HCT116 (cell line): Measurements from ENCODE around the gene CHERP. TPM values are rescaled to one million over a fixed set of nuclear protein-coding genes. Genes with fewer than 3 reads are reported as not detected.

Source experiments
- ATAC-seq: fragments of 200-7000 bp; cut with Tn5 transposase; 2 replicates; pipeline ENCODE4 v1.9.1; 2020; ENCODE audit warnings: mild to moderate bottlenecking, moderate library complexity
- BruUV-seq: library from RNA; stranded (reverse); fragments of 400-500 nt; replicated peaks from 2 replicates; lab custom pipeline; 2021; lab: Mats Ljungman, UMichigan
- CTCF ChIA-PET: fragments of 300-600 bp; sonication (Branson Sonifier 250); formaldehyde crosslinking; loops from one replicate; lab custom pipeline; 2021; ENCODE audit warnings: antibody characterized with exemption; lab: Charles Lee
- POLR2A ChIA-PET: fragments of 300-600, 350-600 bp; sonication (Branson Sonifier 250); formaldehyde crosslinking; loops from one replicate; lab custom pipeline; 2021; ENCODE audit warnings: antibody characterized with exemption; lab: Charles Lee
- RAD21 ChIA-PET, 2 experiments: fragments of 300-600 bp; sonication (Branson Sonifier 250); formaldehyde crosslinking; loops; one replicate each; lab custom pipeline; 2023; ENCODE audit warnings: low total read pairs in 2 of 2; ENCODE audit not compliant: uncharacterized antibody in 2 of 2, unreplicated experiment in 2 of 2, low non-redundant PET in 1 of 2; lab: Charles Lee
- DNase-seq: peaks from one replicate; pipeline ENCODE4 v3.0.0-alpha.2; 2010; ENCODE audit warnings: low read depth, low spot score
- H2AFZ ChIP-seq: fragments of 200-600 bp; shearing (Covaris generic), sonication (generic); 2 replicates; pipeline ENCODE4 v1.6.1; 2017; ENCODE audit warnings: low read depth, mixed run types, mixed read lengths, antibody characterized with exemption, low read length; ENCODE audit not compliant: poor library complexity, severe bottlenecking
- H3K27ac ChIP-seq: 2 replicates; pipeline ENCODE4 v1.5.1; 2012; ENCODE audit warnings: low read depth, low read length
- H3K27me3 ChIP-seq: fragments of 200-600 bp; sonication (generic); 2 replicates; pipeline ENCODE4 v1.6.1; 2016; ENCODE audit warnings: mixed run types, low read length, mixed read lengths; ENCODE audit not compliant: insufficient read depth
- H3K36me3 ChIP-seq, 2 experiments: fragments of 200-500 bp in 1 of 2; fragments of 200-600 bp in 1 of 2; sonication (Bioruptor generic) in 1 of 2; sonication (generic) in 1 of 2; 2 replicates each; pipeline versions ENCODE4 v1.5.1 to v1.6.1; 2014 to 2016; ENCODE audit warnings: low read length in 2 of 2, inconsistent platforms in 1 of 2, mixed read lengths in 1 of 2, mixed run types in 1 of 2; ENCODE audit not compliant: insufficient read depth in 2 of 2, control insufficient read depth in 1 of 2
- H3K4me1 ChIP-seq, 2 experiments: fragments of 200-600 bp in 1 of 2; sonication (generic) in 1 of 2; 2 replicates each; pipeline versions ENCODE4 v1.5.1 to v1.6.1; 2012 to 2017; ENCODE audit warnings: low read length in 2 of 2, inconsistent platforms in 1 of 2, mild to moderate bottlenecking in 1 of 2, mixed read lengths in 1 of 2, mixed run types in 1 of 2, moderate library complexity in 1 of 2; ENCODE audit not compliant: insufficient read depth in 2 of 2, control insufficient read depth in 1 of 2
- H3K4me2 ChIP-seq: fragments of 200-600 bp; sonication (generic); 2 replicates; pipeline ENCODE4 v1.6.1; 2017; ENCODE audit warnings: mixed run types, low read length, mixed read lengths
- H3K4me3 ChIP-seq, 2 experiments: fragments of 200-600 bp in 1 of 2; sonication (generic) in 1 of 2; replicated peaks in 1 of 2; 2 replicates each; pipeline ENCODE4 v1.5.1; 2011 to 2016; ENCODE audit warnings: low read length in 2 of 2, control low read depth in 1 of 2, low read depth in 1 of 2, mild to moderate bottlenecking in 1 of 2, mixed read lengths in 1 of 2, mixed run types in 1 of 2
- H3K79me2 ChIP-seq: fragments of 200-600 bp; sonication (generic); 2 replicates; pipeline ENCODE4 v1.6.1; 2017; ENCODE audit warnings: mild to moderate bottlenecking, mixed run types, low read length, moderate library complexity, mixed read lengths; ENCODE audit not compliant: insufficient read depth
- H3K9ac ChIP-seq: fragments of 200-600 bp; sonication (generic); 2 replicates; pipeline ENCODE4 v1.6.1; 2016; ENCODE audit warnings: low read length, mixed read lengths
- H3K9me2 ChIP-seq: fragments of 200-600 bp; sonication (generic), shearing (Covaris generic); 2 replicates; pipeline ENCODE4 v1.6.1; 2017; ENCODE audit warnings: mixed run types, mild to moderate bottlenecking, moderate library complexity; ENCODE audit not compliant: insufficient read depth
- H3K9me3 ChIP-seq, 2 experiments: fragments of 200-500 bp in 1 of 2; fragments of 200-600 bp in 1 of 2; sonication (Bioruptor generic) in 1 of 2; sonication (generic) in 1 of 2; 2 replicates each; pipeline ENCODE4 v1.6.1; 2014 to 2017; ENCODE audit warnings: low read length in 2 of 2, mixed read lengths in 2 of 2, inconsistent platforms in 1 of 2, low read depth in 1 of 2, mild to moderate bottlenecking in 1 of 2, mixed run types in 1 of 2, moderate library complexity in 1 of 2; ENCODE audit not compliant: control insufficient read depth in 1 of 2, insufficient read depth in 1 of 2
- H4K20me1 ChIP-seq: fragments of 200-600 bp; sonication (generic), shearing (Covaris generic); 2 replicates; pipeline ENCODE4 v1.6.1; 2017; ENCODE audit warnings: mixed run types, mild to moderate bottlenecking, moderate library complexity; ENCODE audit not compliant: insufficient read depth
- ATF3 ChIP-seq: IDR thresholded peaks from 2 replicates; pipeline ENCODE4 v1.6.1; 2012
- CEBPB ChIP-seq: IDR thresholded peaks from 2 replicates; pipeline ENCODE4 v1.6.1; 2012; ENCODE audit warnings: low read depth
- CTCF ChIP-seq, 3 experiments: fragments of 200-600 bp in 1 of 3; sonication (generic) in 1 of 3; IDR thresholded peaks in 2 of 3; conservative IDR thresholded peaks in 1 of 3; 2 replicates each; pipeline ENCODE4 v1.5.1; 2012 to 2017; ENCODE audit warnings: low read depth in 2 of 3, low read length in 2 of 3, antibody characterized with exemption in 1 of 3, borderline replicate concordance in 1 of 3, control low read depth in 1 of 3, mild to moderate bottlenecking in 1 of 3, mixed read lengths in 1 of 3, mixed run types in 1 of 3, moderate library complexity in 1 of 3; ENCODE audit not compliant: insufficient read depth in 1 of 3
- EGR1 ChIP-seq: IDR thresholded peaks from 2 replicates; pipeline ENCODE4 v1.6.1; 2012; ENCODE audit warnings: low read depth
- ELF1 ChIP-seq: IDR thresholded peaks from 2 replicates; pipeline ENCODE4 v1.6.1; 2012; ENCODE audit warnings: low read depth, borderline replicate concordance
- EZH2 ChIP-seq: fragments of 200-600 bp; sonication (generic); IDR thresholded peaks from 2 replicates; pipeline ENCODE4 v1.6.1; 2017; ENCODE audit warnings: antibody characterized with exemption, mixed run types
- JUND ChIP-seq: IDR thresholded peaks from 2 replicates; pipeline ENCODE4 v1.6.1; 2012
- MAX ChIP-seq: IDR thresholded peaks from 2 replicates; pipeline ENCODE4 v1.6.1; 2012
- POLR2A ChIP-seq: IDR thresholded peaks from 2 replicates; pipeline ENCODE4 v1.7.0; 2011; ENCODE audit warnings: borderline replicate concordance; ENCODE audit not compliant: insufficient read depth, insufficient read length; ENCODE audit errors: extremely low read depth
- POLR2AphosphoS5 ChIP-seq: IDR thresholded peaks from 2 replicates; pipeline ENCODE4 v1.6.1; 2011; ENCODE audit warnings: mild to moderate bottlenecking, low read depth, low read length, moderate library complexity
- RAD21 ChIP-seq: IDR thresholded peaks from 2 replicates; pipeline ENCODE4 v1.6.1; 2012; ENCODE audit warnings: low read depth, mild to moderate bottlenecking
- REST ChIP-seq: IDR thresholded peaks from 2 replicates; pipeline ENCODE4 v1.6.1; 2012; ENCODE audit warnings: low read depth
- SP1 ChIP-seq: IDR thresholded peaks from 2 replicates; pipeline ENCODE4 v1.6.1; 2012; ENCODE audit warnings: low read depth
- SRF ChIP-seq: IDR thresholded peaks from 2 replicates; pipeline ENCODE4 v1.6.1; 2012; ENCODE audit warnings: low read depth
- ZBTB33 ChIP-seq: IDR thresholded peaks from 2 replicates; pipeline ENCODE4 v1.6.1; 2011; ENCODE audit warnings: mild to moderate bottlenecking, low read length, moderate library complexity; ENCODE audit not compliant: insufficient replicate concordance; ENCODE audit errors: extremely low read depth
- ZNF274 ChIP-seq: fragments of 200-500 bp; sonication (Bioruptor generic); IDR thresholded peaks from 2 replicates; pipeline ENCODE4 v1.6.1; 2014; ENCODE audit warnings: mild to moderate bottlenecking, low read depth, low read length, inconsistent platforms
- intact Hi-C: fragments of 100-400 bp; cut with micrococcal nuclease; formaldehyde crosslinking; loops from 2 replicates; pipeline ENCODE4 v1.10.0; 2022
- total RNA-seq: library from RNA; stranded (reverse); gene quantifications from one replicate; pipeline ENCODE4 v1.2.1, GENCODE V29; 2021; ENCODE audit not compliant: unreplicated experiment

Gene CHERP
- total RNA-seq, 1 experiment from 2014 or later: 65.8 TPM

- Histone ChIP-seq H3K4me3 (no peak overlapping the region), H3K79me2 (peaks cover 91% of the 10 kb centered on the region), H3K9me2 (no peaks in the 10 kb centered on the region), H3K36me3 (peaks cover 26 to 74% of the 10 kb centered on the region in 2 experiments), H3K4me1 (peaks cover 4 to 9% of the 10 kb centered on the region in 2 experiments; a peak in 3 of 4 replicates), H3K27ac (no peak overlapping the region), H2AFZ (no peak overlapping the region), H3K4me2 (no peak overlapping the region), H3K27me3 (no peaks in the 10 kb centered on the region), H4K20me1 (peaks cover 26% of the 10 kb centered on the region; the same call in 1 of the 2 replicates), H3K9me3 (no peaks in the 10 kb centered on the region), H3K9ac (no peak overlapping the region)
- BruUV-seq: no TSS peak
- no peak for ATAC-seq
- CTCF ChIA-PET: no interaction called here
- RAD21 ChIA-PET: no interaction called here
- POLR2A ChIA-PET: no interaction called here
- DNase-seq: no peak
- intact Hi-C loops: no loop called here
- TF ChIP-seq SRF (no peak), POLR2AphosphoS5 (no peak), ELF1 (no peak), EZH2 (no peak), ATF3 (no peak), RAD21 (no peak), POLR2A (no peak), SP1 (no peak), REST (no peak), ZBTB33 (no peak), ZNF274 (no peak), JUND (no peak), CTCF (IDR thresholded peaks at IDR 0.05 in 2 of 3, conservative IDR thresholded peaks at IDR 0.05 in 1 of 3; ENCODE audit: borderline replicate concordance in 1 of 3, insufficient read depth in 1 of 3, low read depth in 2 of 3, low read length in 2 of 3) (no peak), MAX (no peak), CEBPB (no peak), EGR1 (no peak)
Observed at GRCh38 chr19:16537111-16537510, 5.1 kb downstream of the CHERP start.
